Activated CD8-positive, alpha-beta memory T cell treated with anti-CD3 and anti-CD28 coated beads for 48 hours (primary cell): ENCODE data around the gene PHPT1.
"Not testable (repeated sequence)": the region's sequence is repeated elsewhere in the genome, so short reads cannot be mapped to it uniquely, and the experiment has no call there.

Source experiments
- DNase-seq, 3 experiments: peaks; one replicate each; pipeline ENCODE4 v3.0.0-alpha.2; 2020; ENCODE audit warnings: low read depth in 2 of 3, low spot score in 2 of 3

Gene PHPT1

GRCh38 chr9:136823136-136824046 is 25.8 kb upstream of the PHPT1 start:
- no peak for DNase-seq

GRCh38 chr9:136824496-136825225 is 24.5 kb upstream of the PHPT1 start:
- no peak for DNase-seq

GRCh38 chr9:136825295-136826187 is 23.7 kb upstream of the PHPT1 start:
- DNase-seq: no peak

- DNase-seq: no peak
These were observed 23.0 kb upstream of the PHPT1 start for GRCh38 chr9:136826188-136826541.

- DNase-seq: no peak
These were observed 22.3 kb upstream of the PHPT1 start for GRCh38 chr9:136826703-136827582.

- no peak for DNase-seq
These were observed 21.3 kb upstream of the PHPT1 start for GRCh38 chr9:136827794-136828473.

GRCh38 chr9:136828474-136829140 is 20.6 kb upstream of the PHPT1 start:
- no peak for DNase-seq

GRCh38 chr9:136829412-136829811 is 19.8 kb upstream of the PHPT1 start:
- DNase-seq: no peak

GRCh38 chr9:136829981-136830885 is 19.0 kb upstream of the PHPT1 start:
- no peak for DNase-seq

- DNase-seq: no peak
These were observed 18.0 kb upstream of the PHPT1 start for GRCh38 chr9:136831002-136831719.

- DNase-seq: no peak
These were observed 17.5 kb upstream of the PHPT1 start for GRCh38 chr9:136831720-136832104.

- DNase-seq: no peak
These were observed 16.6 kb upstream of the PHPT1 start for GRCh38 chr9:136832581-136832980.

- not testable (repeated sequence) for DNase-seq
These were observed 15.7 kb upstream of the PHPT1 start for GRCh38 chr9:136833381-136834048.

- no peak for DNase-seq
These were observed 13.9 kb upstream of the PHPT1 start for GRCh38 chr9:136835162-136835931.

- no peak for DNase-seq
These were observed 13.0 kb upstream of the PHPT1 start for GRCh38 chr9:136835932-136836904.
